GM12892 (cell line): ENCODE data around the gene CAGE1.
"Not testable (repeated sequence)": the region's sequence is repeated elsewhere in the genome, so short reads cannot be mapped to it uniquely, and the experiment has no call there.

Source experiments
- POLR2A ChIP-seq: IDR thresholded peaks from 2 replicates; pipeline ENCODE4 v1.6.1; 2011; ENCODE audit warnings: low read depth, low read length, control low read depth
- TAF1 ChIP-seq: IDR thresholded peaks from 2 replicates; pipeline ENCODE4 v1.6.1; 2011; ENCODE audit warnings: low read depth, mild to moderate bottlenecking, control low read depth, low read length, borderline replicate concordance

DNA sequence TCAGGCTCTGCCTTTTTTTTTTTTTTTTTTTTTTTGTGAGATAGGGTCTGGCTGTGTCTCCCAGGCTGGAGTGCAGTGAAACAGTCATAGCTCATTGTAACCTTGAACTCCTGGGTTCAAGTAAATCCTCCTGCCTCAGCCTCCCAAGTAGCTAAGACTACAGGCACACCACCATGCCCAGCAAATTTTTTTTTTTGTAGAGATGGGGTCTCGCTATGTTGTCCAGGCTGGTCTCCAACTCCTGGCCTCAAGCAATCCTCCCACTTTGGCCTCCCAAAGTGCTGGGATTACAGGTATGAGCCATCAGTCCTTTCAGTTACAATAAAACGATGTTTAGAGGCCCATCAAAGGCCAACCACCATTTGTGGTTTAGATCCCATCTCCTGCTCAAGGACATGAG lies 70.1 kb downstream of the CAGE1 start:
- TF ChIP-seq TAF1, POLR2A: not testable (repeated sequence)
